Measurements from ENCODE around the gene ALG5.

ALG5 gene

DNA sequence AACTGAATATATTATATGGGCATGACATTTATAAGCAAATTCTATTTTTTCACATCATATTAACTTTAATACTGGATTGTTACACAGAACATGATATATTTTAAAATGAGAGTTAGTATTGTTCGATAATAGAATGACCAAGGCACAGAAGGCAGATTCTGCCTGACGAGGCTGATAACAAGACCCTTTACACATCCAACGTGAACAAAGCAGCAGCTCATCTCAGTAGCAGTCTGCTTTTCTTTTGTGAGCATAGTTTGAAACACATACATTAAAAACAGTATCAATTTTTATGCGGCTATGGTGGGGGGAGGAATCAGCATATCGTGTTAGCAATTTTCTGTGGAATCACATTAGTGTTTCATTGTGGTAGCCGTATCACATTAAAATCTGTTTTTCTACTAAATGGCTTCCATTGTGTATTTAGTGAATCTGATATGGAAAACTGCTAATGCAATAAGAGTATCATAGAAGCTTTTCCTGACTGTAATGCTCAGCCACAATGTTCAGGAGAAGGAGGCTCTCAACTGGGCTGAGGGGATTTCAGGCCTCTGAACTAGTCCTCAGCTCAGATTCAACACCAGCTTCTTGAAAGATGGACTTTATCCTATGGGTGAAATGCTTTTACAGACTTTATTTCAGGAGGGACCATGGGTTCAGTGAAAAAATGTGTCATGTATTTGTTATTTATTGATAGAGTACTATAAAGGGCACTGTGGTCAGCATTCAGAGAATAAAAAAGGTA, 83.1 kb downstream of the ALG5 start:
- DNase-seq (ENCODE audit: low read depth) = no peak

DNA sequence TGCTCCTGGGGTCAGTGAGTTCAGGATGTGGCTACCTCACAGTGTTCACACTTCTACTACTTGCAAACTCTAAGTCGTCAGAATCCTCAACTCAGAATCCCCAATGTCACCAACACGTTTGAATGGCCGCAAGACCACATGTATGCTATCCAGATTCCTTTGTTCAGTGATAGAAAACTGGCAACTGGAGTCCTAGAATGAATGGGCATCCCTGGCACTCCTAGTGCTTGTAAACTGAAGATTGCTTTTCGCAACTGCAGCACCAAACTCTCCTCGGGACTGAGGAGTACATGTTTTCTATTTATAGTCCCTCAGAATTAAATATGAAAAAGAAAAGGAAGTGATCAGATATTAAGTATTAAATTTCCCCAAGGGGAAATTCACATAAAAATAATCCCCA, 84.0 kb downstream of the ALG5 start:
- no peak for DNase-seq (ENCODE audit: low read depth)

DNA sequence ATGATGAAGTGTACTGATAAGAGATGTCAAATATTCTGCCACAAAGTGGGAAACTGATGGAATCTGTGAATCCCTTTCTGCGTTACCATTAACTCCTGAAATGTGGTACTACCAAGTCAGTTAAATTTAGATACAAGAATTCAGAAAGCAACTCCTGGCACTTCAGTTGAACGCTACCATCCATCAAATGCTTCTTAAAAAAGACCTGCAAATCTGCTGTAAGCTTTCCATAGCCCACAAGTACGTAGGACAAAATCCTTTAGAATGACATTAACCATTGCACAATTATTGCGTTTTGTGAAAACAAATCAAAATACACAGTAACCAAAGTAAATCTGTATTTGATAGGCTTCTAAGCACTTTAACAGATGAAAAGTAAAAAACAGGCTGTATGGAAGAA, 84.5 kb downstream of the ALG5 start:
- DNase-seq (ENCODE audit: low read depth) = no peak

DNA sequence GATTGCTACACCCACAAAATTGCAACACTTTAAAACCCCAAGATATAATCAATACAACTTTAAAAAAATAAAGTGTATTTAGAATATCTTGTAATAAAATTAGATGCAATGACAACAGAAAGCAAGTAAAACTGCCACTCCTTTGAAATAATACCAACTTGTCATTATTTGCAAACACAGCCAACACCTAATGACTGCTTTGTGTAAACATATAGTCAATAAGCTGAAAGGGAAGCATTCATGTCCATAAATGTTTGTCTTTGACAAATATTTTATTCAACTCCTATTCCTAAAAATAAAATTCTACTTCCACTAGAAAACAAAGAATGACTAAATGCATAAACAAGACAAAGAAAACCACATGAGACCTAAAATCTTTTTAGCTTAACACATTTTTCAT, 85.7 kb downstream of the ALG5 start:
- DNase-seq (ENCODE audit: low read depth) = no peak

DNA sequence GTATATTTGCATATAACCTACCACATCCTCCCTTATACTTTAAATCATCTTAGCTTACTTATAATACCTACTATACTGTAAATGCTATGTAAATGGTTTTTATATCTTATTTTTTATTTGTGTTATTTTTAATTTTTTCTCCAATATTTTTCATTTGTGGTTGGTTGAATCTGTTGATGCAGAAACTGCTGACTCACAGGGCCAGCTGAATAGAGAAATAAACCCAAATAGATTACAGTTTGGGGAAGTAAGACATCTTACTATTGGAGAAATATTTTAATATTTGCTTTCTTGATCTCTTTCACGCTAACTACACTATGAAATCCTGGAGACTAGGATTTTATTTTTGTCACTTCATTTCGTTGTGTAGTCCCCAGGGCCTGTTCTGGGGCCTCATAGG, 86.2 kb downstream of the ALG5 start:
- no peak for DNase-seq (ENCODE audit: low read depth)

DNA sequence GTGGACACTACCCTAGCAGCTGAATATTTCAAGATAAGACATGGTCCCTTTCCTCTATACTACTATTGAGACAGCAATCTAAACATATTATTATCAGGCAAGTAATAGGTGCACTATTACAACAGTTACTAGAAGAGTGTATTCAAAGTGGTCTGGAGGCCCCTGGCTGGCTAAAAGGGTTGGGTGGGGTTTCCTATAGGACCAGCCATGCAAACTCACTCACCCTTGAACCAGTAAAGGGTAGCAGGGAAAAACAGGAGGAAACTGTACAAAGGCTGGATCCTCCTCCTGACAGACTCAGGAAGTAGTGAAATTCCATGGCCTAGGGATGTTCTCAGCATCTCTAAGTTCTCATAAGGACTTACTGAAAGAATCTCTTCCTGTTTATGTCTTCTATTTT, 86.8 kb downstream of the ALG5 start:
- DNase-seq (ENCODE audit: low read depth) = no peak

DNA sequence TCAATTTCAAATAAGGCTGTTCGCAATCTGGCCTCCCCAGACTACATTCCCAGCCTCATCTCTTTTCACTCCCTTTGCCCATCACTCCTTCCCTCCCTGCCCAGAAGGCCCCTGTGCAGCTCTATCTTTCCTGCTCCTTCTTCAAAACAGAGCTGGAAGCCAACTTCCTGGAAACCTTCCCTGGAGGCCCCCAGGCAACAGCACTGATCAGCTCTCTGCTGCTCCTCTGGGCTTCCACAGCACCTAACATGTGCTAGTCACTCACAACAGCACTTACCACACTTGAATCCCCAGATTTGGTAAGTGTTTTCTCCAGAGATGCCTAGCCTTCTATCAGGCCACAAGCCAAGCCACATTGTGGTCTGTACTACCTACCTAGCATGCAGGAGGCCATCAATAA, 88.6 kb downstream of the ALG5 start:
- DNase-seq (ENCODE audit: low read depth) = no peak

DNA sequence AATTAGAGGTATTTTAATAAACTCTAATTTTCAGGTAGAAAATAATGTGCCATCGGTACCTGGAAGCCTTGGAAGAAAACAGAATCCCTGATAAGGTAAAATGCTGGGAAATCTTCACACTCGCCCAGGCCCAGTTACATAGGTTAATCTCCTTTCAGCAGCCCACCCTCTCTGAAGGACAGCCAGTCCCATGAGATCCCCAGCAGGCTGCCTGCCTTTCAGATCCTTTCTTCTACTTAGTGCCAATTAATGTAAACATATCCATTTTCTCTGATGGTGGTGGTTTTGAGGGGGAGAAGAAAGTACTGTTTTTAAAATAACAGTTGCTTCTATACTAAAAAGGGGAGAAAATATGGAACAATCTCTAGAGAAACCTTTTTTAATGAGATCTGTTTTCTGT, 91.3 kb downstream of the ALG5 start:
- DNase-seq (ENCODE audit: low read depth) = no peak

DNA sequence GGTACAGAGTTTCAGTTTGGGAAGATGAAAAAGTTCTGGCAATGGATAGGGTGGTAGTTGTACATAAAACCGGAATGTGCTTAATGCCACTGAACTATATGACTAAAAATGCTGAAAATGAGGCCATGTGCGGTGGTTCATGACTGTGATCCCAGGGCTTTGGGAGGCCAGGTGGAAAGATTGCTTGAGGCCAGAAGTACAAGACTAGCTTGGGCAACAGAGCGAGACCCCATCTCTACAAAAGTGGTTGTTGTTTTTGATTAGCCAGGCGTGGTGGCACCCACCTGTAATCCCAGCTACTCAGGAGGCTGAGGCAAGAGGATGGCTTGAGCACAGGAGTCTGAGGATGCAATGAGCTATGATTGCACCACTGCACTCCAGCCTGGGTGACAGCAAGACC, 91.9 kb downstream of the ALG5 start:
- DNase-seq (ENCODE audit: low read depth) = no peak

DNA sequence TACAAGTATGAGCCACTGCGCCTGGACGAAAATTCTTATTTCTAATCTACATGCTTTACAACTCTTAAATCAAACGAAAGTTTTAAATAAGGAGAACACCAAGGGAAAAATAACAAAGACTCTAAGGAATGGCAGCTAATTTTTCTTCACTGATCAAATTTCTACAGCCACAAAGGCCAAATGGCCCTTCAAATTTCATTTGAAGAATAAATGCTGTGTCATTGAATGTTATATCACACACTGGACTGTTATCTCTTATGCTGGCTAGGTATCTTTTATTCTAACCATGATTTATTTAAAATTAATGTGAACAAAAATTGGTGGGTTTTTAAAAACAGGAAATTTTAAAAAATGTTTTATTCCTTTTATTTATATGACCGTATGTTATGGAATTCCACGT, 93.2 kb downstream of the ALG5 start:
- no peak for DNase-seq (ENCODE audit: low read depth)

DNA sequence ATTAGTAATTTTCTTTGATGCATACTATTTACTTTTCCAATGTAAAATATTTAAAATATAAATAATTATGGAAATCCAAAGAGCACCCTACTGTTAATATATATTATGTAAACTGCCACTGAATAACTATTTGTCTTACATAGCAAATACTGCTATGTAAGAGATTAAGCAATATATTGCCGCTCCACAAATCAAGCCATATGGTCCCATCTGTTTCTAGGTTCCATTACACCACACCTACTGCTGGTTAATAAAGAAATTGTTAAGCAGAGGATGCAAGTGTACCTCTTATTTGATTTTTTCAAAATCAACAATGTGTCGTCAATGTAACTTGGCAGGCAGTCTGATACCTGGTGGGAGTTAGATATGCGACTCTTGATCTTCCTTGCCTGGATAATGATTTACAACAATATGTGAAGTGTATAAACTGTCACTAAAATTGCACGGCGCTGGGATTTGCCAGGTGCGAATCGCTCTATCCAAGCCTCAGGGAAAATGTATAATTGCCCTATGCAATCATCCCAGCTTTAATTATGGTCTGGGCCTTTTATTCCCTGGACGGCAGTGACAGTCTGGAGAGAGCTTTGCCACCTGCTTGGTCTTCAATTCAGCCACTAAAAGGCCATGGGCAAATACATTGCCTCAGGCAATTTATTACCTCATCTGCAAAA, 95.1 kb downstream of the ALG5 start:
- DNase-seq (ENCODE audit: low read depth) = no peak
